ENCODE data around the gene TRIM59. TPM values are rescaled to one million over a fixed set of nuclear protein-coding genes. Genes with fewer than 3 reads are reported as not detected.

The TRIM59 gene
- total and polyA plus RNA-seq, 3 donors from 2014 or later = 9.1 to 20.6 (median 13.9) TPM

DNA sequence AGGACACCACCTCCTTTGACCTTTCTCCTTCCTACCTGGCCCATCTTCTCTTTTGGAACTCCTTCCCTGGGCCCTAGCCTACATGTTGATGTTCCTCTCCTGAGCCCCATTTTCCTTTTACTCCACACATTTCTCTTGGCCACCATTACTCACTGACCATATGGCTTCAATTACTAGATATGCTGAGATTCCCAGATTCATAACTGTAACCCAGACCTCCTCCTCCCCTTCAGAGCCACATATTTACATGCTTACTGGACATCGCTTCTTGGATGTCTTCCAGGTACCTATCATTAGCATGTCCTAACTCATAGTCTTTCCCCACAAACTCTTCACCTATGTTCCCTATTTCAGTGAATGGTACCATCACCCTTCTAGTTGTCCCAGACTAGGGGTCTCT is 24.4 kb upstream of the TRIM59 start:
- DNase-seq = no peak
- 75 to 83% methylated on average over 1 of the region's 1 CpG for WGBS, 2 donors
- no peaks in the 10 kb centered on the region for H3K27me3 ChIP-seq
- no peaks in the 10 kb centered on the region for H3K4me1 ChIP-seq
- H3K36me3 ChIP-seq (ENCODE audit: low read depth, missing control alignments) = no peaks in the 10 kb centered on the region
- no peaks in the 10 kb centered on the region for H3K9me3 ChIP-seq
- no peak overlapping the region for H3K27ac ChIP-seq
- intact Hi-C loops (cut with DNase I; ENCODE audit: low total_unique reads) = no loop called here
- no peak overlapping the region for H3K4me3 ChIP-seq
- TF ChIP-seq POLR2A (IDR thresholded peaks at IDR 0.05) (no peak), CTCF (IDR thresholded peaks at IDR 0.05) (no peak)

- Histone ChIP-seq H3K4me3 (no peak overlapping the region), H3K36me3 (ENCODE audit: low read depth, missing control alignments) (no peaks in the 10 kb centered on the region), H3K4me1 (no peaks in the 10 kb centered on the region), H3K9me3 (no peaks in the 10 kb centered on the region), H3K27me3 (no peaks in the 10 kb centered on the region), H3K27ac (no peak overlapping the region)
- no peak for DNase-seq
- WGBS, 2 donors = 39 to 47% methylated on average over 1 of the region's 1 CpG
- intact Hi-C loops (cut with DNase I; ENCODE audit: low total_unique reads) = no loop called here
- TF ChIP-seq CTCF (IDR thresholded peaks at IDR 0.05) (no peak), POLR2A (IDR thresholded peaks at IDR 0.05) (no peak)
These were observed 23.6 kb upstream of the TRIM59 start for GRCh38 chr3:160473221-160473620.

DNA sequence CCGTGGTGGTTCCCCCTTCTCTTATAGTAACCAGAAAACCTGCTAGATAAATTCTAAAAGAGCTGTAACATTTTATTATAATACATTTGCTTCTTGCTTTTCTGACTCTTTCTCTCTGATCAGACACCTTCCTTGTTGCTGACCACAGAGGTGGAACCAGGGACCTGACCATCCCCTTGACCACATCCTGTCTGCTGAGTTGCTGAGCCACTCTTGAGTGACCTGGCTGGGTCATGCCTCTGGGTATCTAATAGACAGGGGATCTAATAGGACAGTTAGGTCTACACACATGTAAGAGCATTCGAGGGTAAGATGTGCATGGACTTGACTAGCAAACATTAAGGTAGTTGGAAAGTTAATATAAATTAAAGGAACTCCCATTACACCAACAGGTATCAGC is 22.8 kb upstream of the TRIM59 start:
- H3K4me1 ChIP-seq = no peaks in the 10 kb centered on the region
- H3K36me3 ChIP-seq (ENCODE audit: low read depth, missing control alignments) = no peaks in the 10 kb centered on the region
- H3K9me3 ChIP-seq = no peaks in the 10 kb centered on the region
- H3K27me3 ChIP-seq = no peaks in the 10 kb centered on the region
- H3K27ac ChIP-seq = no peak overlapping the region
- WGBS, 2 donors = 71 to 80% methylated on average over 2 of the region's 2 CpGs
- TF ChIP-seq CTCF (IDR thresholded peaks at IDR 0.05) (no peak), POLR2A (IDR thresholded peaks at IDR 0.05) (no peak)
- H3K4me3 ChIP-seq = no peak overlapping the region
- intact Hi-C loops (cut with DNase I; ENCODE audit: low total_unique reads) = no loop called here
- DNase-seq = no peak

- no peak for DNase-seq
- no peak overlapping the region for H3K4me3 ChIP-seq
- H3K27me3 ChIP-seq = no peaks in the 10 kb centered on the region
- 82 to 83% methylated on average over 2 of the region's 2 CpGs for WGBS, 2 donors
- H3K27ac ChIP-seq = no peak overlapping the region
- no peaks in the 10 kb centered on the region for H3K4me1 ChIP-seq
- TF ChIP-seq CTCF (IDR thresholded peaks at IDR 0.05) (no peak), POLR2A (IDR thresholded peaks at IDR 0.05) (no peak)
- no peaks in the 10 kb centered on the region for H3K36me3 ChIP-seq (ENCODE audit: low read depth, missing control alignments)
- intact Hi-C loops (cut with DNase I; ENCODE audit: low total_unique reads) = no loop called here
- H3K9me3 ChIP-seq = no peaks in the 10 kb centered on the region
These were observed 22.3 kb upstream of the TRIM59 start for GRCh38 chr3:160471892-160472291.

- Histone ChIP-seq H3K27ac (no peak overlapping the region), H3K9me3 (no peaks in the 10 kb centered on the region), H3K36me3 (ENCODE audit: low read depth, missing control alignments) (no peaks in the 10 kb centered on the region), H3K4me3 (no peak overlapping the region), H3K27me3 (no peaks in the 10 kb centered on the region), H3K4me1 (no peaks in the 10 kb centered on the region)
- TF ChIP-seq POLR2A (IDR thresholded peaks at IDR 0.05) = no peak
- TF ChIP-seq CTCF (IDR thresholded peaks at IDR 0.05) = no peak
- intact Hi-C loops (cut with DNase I; ENCODE audit: low total_unique reads) = no loop called here
- DNase-seq = no peak
- WGBS, 2 donors = 82 to 91% methylated on average over 2 to 5 of the region's 5 CpGs
These were observed 20.6 kb upstream of the TRIM59 start for GRCh38 chr3:160470181-160470580.

All from testis (tissue), 3 donors.